T-helper 9 cell (primary cell): ENCODE data around the gene SHLD2.
A peak's percentile ranks its signal among the peaks of the same experiment; 100 is the strongest.
"Not testable (repeated sequence)": the region's sequence is repeated elsewhere in the genome, so short reads cannot be mapped to it uniquely, and the experiment has no call there.

ENCODE experiments used
- DNase-seq: peaks from one replicate; pipeline ENCODE4 v3.0.0-alpha.2; 2020

SHLD2 gene

DNA sequence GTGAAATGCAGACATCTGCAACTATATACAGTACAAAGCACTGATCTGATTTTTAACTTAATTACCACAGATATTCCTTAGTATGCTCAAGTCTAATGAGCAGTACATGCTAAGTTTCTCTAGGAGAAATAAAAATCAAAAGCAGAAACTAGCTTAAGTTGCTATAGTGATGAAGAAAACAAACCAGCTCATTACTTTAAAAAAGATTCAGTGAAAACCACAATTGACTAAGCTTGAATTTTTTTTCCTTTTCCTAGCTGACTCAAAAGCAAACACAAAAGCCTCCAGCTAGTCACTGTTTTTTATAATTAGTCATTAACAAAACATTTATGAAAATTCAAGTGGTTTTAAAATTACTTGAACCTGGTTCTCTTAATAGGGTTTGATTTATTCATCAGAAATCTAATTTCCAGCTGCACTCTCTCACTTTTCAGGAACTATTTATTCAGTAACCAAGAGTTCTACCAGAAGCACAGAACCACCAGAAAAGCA lies 10.7 kb upstream of the SHLD2 start:
- DNase-seq: not testable (repeated sequence)

DNA sequence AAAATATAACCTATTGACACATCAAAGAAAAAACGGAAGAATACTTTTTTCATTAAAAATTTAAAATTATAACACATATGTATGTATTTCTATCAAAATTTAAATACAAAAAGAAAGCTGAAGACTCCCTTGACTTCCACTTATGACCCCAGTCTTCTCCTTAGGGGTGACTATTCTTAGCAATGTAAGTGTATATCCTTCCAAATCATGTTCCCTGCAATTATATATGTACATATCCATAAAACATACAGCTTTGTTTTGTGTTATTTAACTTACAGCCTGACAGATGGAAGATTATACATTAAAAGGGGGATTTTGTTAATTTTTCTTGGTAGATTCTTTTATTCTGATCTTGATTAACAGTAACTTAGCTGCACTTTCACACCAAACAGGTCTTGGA lies 9.5 kb upstream of the SHLD2 start:
- no peak for DNase-seq

DNA sequence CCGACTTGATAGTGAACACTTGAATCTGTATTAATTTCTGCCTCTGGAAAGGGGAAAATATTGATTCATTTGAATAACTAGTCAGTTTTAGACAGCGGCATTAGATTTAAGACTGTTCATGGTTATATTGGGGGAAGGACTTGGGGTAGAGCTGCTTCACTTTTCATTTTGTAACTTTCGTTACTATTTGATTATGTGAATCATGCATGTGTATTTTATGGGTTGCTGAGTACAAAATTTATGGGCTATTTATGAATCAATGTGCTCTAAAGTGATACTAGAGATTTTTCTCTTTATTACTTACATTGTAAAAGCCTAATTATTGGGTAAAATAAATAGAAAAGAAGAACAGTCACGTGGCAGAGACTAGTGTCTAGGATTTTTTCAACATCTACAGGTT lies 5.3 kb upstream of the SHLD2 start:
- no peak for DNase-seq

DNA sequence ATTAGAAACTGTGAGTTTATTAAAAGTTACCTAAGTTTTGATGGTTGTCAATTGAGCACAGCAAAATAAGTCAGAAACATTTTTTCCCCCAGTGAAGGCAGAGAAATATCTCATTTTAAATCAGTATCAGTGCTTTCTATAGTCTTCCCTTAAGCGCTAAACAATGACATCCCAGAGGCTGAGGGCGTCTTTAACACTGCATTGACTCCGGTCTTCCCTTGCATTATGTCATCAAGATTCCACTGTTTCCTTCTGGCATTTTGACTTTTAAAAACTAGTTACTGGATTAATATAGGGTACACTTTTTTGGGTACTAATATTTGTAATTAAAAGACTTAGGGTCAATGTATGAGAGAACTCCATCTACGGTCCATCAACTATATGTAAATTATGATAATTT lies 4.2 kb upstream of the SHLD2 start:
- no peak for DNase-seq

DNA sequence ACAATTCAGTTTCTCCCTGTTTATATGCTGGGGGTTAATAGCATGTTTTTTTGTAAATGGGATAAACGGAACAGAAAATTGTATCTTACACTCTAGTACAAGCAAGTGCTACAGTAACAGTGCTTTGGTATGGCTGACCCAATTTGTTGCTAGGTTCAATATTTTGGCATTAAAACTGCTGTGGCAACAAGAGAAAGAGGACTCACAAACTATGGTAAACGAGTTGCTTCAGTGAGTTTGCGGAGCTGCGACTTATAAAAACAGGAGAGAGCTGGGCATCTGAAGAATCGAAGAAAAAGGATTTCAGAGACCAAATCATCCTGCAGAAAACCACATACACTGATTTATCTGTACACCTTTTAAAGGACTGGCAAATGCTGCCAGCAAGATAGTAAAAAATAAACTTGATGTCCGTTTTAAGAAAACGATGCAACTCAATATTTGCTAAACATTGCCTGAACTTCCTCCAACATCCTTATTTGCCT lies 2.6 kb upstream of the SHLD2 start:
- no peak for DNase-seq

DNA sequence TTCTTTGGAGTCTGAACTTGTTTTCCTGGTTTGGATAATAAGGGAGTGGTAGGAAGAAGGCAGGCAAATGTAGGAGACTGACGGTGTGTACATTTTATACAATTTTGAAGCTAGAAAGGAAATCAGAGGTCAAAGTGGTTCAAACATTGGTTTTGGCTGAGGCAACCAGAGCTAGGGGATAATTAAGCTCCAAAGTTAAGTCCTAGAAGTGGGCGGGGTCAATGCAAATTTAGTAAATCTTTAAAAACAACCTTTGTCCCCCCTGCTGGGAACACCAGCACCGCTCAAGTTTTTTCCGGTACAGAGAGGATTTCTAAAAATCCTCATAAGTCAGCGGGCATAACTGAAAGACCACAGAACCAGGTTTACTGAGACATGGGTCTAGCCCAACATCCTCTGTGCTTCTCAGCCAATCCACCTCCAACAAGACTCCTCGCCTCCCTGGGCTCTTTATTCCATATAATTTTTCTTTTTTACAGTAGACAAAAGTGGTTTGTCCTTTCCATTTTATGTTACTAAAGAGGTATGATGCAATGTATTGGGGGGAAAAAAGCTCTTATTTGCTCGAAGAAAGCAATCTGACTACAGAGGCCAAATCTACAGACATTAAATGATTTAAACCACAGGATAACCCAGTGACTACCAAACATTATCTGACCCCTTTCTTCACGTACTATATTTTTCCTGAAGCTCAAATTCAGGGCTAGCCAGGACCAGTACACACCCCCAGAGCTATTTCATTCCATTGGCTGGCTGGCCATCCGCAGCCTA lies 2.0 kb upstream of the SHLD2 start:
- DNase-seq: peak; percentile 6

DNA sequence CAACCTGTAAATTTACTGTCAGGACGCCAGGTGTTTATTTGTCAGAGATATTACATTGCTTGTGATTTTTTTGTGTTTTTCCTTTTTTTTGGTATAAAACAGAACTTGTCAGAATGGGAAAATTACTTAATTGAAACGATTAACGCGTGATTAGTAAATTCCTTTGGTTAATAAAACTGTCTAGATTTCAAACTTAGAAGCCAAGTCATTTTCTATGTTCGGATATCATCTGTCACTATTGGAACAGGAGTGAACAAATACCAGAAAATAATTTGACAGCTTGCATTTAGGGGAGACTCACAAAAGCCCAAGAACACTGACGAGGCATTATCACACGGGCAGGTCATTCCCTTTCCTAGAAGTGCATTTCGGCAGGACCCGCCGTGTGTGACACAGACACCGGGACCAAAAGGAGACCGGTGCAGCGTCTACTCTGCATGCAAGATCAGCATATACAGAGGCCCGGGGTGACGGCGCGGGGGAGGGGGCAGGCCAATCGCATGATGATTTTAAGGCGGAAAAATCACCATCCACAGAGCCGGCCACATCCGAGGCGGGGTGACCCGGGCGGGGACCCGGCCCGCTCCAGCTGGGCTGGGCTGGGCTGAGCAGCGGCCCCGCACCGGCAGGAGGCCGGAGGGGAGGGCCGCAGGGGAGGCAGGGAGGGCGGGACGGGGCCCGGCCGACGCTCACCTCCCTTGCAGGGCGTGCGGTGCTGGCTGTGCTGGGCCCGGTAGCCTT lies 1.2 kb upstream of the SHLD2 start:
- DNase-seq: peak; percentile 56

DNA sequence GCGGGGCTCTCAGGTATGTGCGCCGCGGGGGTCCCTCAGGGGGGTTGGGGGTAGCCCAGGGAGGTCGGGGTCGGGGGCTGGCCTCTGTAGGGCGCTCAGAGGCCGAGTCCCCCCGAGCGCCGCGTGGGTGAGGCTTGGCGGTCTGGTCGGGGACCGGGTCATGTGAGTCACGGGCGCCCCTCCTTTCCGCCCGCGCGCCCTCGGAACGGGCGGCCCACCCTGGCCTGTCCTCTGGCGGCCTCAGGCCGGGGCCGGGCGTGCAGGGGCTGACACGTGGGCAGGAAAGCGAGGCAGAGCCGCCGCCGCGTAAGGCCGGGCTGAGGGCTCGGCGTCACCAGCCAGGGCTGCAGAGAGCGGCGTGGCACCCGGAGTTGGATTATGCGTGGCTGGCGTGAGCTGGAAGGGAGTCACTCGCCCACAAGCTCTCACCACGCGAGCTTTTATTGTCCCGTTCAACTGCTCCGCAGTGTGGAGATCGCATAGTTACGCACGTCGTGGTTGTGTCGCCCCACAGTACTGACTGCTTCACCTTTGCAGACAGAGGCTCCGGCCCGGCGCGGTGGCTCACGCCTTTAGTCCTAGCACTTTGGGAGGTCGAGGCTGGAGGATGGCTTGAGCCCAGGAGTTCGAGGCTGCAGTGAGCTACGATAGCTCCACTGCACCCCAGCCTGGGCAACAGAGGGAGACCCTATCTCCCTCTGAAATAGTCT lies 385 bp downstream of the SHLD2 start:
- peak; percentile 63 for DNase-seq

DNA sequence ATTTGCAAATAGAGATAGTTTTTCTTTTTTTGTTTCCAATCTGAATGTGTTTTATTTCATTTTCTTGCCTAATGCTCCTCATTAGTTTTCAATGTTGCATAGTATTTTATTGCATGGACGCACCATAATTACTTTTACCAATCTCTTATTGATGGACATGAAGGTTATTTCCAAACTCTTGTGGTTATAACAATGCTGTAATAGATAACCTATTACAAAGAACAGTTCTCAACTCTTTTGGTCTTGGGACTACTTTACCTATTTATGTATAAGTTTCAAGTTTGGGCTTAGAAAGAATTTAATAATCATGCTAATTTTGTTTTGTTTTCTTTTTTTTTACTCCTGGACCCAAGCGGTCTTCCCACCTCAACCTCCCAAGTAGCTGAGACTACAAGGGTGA lies 7.0 kb downstream of the SHLD2 start:
- DNase-seq: no peak

DNA sequence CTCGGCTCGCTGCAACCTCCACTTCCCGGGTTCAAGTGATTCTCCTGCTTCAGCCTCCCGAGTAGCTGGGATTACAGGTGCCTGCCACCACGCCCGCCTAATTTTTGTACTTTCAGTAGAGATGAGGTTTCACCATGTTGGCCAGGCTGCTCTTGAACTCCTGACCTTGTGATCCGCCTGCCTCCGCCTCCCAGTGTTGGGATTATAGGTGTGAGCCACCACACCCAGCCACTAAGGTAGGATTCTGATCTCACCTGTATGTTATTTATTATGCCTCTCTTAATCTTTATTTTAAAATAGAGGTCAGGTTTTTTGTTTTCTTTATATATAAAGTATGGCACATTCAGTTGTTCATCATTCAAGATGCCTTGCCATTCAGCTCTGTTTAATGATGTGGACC lies 9.7 kb downstream of the SHLD2 start:
- not testable (repeated sequence) for DNase-seq

DNA sequence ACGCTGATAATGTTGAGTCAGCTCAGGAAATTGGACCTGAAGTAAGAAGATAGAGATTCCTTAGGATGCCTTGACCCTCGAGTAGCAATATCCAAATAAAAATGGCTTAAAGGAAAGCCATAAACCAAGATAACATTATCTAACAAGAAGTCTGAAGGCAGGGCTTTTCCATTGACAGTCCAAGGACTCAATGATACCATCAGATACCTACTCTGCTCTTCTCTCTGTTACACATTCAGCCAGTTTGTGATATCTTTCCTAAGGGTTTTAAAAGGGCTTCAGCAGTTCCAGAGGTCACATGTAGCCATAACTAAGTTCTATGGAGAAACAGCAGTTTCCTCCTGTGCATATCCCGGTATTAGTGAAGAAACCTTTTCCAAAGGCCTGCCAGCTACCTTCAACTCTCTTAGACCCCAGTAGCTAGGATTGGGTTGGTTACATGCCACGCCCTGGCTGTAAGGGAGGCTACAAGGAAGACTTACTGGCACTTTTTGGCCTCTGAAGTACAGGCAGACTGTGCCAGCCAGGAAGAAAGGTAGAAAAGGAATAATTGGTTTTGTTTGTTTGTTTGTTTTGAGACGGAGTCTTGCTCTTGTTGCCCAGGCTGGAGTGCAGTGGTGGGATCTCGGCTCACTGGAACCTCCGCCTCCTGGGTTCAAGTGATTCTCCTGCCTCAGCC lies 10.6 kb downstream of the SHLD2 start:
- no peak for DNase-seq

DNA sequence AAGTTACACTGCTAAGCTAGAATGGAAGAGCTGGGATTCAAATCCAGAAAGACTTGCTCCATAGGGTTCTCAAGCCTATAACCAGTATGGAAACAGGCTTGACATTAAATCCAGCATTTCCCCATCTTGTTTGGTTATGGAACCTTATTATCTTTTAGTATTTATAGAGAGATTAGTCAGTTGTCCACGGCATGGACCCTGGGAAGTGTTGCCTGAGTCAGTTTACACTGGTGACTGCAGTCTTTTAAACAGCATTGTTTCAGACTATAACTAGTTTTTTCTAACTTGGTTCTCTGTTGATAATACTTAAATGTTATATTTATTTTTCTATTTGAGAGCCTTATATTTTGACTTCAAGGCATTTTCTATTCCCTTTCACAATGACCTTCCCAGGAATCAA lies 23.1 kb downstream of the SHLD2 start:
- not testable (repeated sequence) for DNase-seq

DNA sequence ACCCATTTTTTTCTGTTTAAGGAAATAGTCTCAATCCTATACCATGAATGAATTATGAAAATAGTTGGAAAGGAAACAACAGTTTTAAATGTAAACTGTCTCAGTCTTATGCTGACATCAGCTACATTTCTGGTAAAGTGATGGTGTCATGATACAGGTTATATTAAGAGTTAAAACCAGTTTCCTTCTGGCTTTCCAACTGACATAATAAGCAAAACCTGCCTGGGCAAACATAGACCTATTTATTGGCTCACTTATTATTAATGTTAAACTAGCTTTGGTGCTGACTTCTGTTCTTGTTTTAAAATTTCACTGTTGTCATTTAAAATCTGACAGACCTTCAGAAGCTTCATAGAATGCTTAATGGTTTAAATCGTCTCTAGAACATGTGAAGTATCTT lies 24.0 kb downstream of the SHLD2 start:
- DNase-seq: not testable (repeated sequence)

DNA sequence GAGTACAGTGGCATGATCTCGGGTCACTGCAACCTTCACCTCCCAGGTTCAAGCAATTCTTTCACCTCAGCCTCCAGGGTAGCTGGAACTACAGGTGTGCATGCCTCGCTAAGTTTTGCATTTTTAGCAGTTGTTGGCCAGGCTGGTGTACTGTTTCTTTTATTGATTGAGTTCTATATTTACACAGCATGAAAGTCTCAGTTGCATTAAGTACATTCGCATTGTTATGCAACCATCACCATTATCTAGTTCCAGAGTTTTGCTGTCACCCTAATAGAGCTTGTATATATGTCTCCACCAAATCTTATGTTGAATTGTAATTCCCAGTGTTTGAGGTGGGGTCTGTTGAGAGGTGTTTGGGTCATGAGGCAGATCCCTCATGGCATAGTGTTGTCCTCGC lies 28.3 kb downstream of the SHLD2 start:
- not testable (repeated sequence) for DNase-seq

DNA sequence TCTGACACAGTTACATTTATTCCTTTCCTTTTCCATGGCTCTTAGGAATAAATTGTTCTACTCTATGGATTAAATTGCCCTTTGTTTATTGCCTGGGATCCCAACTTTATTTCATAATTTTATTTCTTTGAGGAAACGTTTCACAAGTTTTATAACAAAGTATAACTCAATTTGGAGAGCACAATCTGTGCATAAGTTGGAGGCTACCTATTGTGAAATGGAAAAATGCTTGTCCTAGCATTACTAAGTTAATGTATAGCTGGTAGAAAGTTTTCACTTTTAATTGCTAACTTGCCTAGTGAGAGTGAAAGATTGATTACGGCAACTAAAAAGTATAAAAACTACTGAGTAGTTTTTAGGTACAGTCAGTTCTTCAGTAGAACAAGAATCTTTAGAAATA lies 32.0 kb downstream of the SHLD2 start:
- not testable (repeated sequence) for DNase-seq

DNA sequence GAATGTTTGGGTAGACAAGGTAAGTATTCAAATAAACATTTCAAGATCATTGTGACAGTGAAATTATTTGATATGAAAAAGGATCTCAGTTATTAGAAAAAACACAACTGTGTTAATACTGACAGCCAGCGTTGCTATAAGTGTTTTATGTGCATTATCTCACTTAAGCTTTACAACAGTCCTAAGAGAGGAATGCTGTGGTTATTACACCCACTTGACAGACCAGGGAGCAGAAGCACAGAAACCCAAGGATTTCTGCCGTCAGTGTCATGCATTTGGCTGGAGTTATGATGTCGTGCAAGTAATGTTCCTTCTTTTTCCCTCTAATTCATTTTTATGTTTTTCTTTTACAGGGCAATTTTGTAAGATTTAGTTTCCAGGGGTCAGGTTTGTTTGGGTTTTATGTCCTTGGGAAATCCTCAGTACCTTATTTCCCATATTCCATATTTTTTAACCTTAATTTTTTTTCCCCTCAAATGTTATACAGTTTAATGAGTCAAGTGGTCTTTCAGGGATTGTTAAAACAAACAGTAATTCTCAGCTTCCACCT lies 32.7 kb downstream of the SHLD2 start:
- not testable (repeated sequence) for DNase-seq

DNA sequence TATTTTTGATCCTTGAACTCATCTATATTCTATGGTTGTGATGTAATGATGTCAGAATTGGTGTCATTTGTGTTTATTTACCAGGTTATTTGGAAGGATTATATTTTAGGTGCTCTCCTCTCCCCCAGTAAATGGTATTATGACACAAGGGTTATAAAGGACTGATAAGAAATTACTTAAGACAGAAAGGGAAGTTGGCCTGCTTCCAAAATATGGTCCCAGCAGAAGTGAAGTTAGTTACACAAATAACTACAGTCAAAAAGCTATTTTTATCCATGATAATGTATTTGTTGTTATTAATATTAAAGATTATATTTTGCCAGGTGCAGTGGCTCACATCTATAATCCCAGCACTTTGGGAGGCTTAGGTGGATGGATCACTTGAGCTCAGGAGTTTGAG lies 37.2 kb downstream of the SHLD2 start:
- DNase-seq: not testable (repeated sequence)

DNA sequence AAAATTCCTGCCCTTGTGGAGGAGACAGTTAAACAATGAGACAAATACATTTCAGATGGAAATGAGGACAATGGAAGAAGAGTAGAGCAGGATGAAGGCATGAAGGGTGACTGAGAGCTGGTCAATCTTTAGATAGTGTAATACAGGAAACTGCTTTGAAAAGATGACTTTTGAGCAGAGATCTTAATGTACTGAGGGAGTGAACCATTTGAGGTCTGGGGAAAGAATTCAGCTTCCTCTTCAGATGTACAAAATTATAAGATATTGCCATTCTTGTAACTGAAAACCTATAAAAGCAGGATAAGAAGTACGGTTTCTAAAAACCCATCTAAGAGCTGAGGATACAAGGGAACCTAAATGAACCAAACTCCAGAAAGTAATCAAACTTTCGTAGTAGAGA lies 38.9 kb downstream of the SHLD2 start:
- not testable (repeated sequence) for DNase-seq

DNA sequence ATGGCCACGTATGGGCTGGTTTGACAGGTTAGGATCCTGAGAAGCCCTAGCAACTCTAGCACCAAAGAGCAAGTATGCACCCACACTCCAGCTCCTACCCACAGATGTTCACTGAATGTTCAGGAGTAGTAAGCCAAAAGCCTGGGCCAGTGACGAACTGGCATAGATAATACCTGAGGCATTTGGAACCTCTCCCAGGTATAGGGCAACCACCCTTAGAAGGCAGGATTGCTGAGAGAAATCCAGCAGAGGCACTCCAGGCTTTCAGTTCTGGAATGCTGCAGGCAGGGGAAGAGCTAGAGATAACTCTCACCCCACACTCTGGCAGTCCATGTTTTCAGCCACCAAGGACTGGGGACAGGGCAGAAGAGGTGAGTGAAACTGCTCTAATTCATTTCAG lies 39.4 kb downstream of the SHLD2 start:
- not testable (repeated sequence) for DNase-seq

DNA sequence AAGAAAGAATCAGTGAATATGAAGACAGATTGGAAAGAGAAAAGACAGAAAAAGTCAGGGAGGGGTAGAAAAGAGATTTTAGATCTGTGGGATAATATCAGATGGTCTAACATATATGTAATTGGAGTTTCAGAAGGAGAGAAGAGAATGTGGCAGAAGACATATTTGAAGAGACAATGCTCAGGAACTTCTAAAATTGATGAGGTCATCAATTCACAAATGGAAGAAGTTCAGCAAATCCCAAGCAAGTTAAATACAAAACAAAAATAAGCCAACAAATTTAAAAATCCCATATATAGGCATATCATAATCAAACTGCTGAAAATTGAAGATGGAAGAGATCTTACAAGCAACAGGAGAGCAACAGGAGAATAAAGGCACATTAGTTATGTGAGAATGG lies 42.5 kb downstream of the SHLD2 start:
- not testable (repeated sequence) for DNase-seq

DNA sequence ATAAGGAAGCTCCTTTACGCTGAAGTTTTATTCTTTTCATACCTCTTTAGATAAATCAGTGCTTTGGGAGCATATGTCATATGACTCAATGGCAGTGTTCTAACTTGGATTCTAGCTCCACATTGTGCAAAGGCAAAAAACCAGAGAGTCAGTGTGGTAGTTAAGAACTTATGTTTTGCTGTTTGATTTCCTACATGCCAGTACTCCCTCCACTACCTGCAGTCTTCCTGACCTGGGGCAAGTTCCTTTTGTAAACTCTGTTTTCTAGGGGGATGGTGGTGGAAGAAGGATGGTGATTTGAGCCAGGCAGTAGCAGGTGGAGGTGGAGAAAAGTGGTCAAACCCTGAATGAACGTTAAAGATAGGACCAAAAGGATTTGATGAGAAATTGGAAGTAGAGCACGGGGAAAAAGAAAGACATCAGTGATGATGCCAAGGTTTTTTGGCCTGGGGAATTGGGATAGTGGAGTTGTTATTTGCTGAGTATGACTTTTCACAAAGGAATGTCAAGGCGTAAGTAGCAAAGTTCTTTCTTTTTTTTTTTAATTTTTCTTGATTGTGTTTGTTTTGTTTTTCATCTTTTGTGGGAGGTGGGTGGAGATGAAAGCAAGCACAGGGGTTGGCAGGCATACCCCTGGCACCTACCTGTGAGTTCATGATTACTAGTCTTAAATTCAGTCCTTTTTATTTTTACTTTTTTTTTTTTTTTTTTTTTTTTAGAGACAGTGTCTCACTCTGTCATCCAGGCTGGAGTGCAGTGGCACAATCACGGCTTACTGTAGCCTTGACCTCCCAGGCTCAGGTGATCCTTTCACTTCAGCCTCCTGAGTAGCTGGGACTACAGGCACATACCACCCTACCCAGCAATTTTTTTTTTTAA lies 47.5 kb downstream of the SHLD2 start:
- not testable (repeated sequence) for DNase-seq

DNA sequence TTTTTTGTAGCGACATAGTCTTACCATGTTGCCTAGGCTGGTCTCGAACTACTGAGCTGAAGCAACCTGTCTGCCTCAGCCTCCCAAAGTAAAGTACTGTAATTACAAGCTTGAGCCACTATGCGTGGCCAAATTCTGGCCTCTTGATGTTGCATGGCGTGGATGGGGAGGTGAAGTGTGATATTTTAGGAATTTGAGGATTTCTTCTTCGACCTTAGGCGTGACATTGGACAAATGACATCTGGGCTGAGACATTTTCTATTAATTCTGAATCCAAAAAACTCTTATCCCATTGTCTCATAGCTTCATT lies 48.1 kb downstream of the SHLD2 start:
- DNase-seq: not testable (repeated sequence)
